GM12801 (cell line): Measurements from ENCODE around the gene CDKN2D.

Experiments used
- TF ChIP-seq, protein P1 (sequence below): IDR thresholded peaks from one replicate; pipeline ENCODE4 v1.5.1; 2011; ENCODE audit warnings: control low read depth; ENCODE audit not compliant: insufficient read length; ENCODE audit errors: extremely low read depth

Gene CDKN2D

DNA sequence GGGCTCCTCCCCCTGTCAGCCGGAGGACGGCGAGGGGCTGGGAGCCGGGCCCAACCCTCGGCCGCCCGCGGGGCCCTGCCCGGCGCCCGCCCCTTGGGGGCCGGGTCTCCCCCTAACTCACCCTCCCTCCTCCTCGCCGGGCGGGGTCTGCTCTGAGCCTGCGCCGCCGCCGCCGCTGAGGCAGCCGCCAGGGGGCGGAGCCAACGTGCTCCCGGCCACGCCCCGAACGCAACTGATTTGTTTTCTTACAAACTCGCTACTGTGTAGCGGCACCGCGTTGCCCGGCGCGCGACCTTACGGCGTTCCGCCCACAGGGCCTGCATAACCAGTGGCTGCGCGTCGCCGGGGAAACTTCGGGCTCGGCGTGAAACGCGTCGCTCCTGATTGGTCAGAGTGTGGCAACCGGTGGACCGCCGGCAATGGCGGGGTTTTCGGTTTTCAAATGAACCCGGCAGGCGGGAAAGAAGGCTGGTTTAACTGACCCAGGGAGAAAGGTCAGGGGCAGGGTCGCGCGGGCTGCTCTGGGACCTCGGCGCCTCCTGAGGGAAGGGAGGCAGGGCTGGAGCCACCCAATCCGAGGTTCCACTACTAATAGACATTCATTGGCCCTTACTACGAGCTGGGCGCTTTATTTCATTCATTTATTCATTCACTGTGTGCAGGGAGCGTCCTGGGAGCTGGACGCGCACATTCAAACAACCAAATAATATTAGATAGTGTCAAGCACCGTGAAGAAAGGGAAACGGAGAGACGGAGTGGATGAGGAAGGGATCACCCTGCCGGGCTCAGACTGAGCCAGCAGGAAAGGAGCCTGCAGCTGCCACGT, at the start of gene CDKN2D:
Gene CDKN2D (minus strand): TSS at position 154 of the 826 bp plus-strand sequence. CDS start 326 bp downstream, outside the sequence.
- TF ChIP-seq, protein P1, sequence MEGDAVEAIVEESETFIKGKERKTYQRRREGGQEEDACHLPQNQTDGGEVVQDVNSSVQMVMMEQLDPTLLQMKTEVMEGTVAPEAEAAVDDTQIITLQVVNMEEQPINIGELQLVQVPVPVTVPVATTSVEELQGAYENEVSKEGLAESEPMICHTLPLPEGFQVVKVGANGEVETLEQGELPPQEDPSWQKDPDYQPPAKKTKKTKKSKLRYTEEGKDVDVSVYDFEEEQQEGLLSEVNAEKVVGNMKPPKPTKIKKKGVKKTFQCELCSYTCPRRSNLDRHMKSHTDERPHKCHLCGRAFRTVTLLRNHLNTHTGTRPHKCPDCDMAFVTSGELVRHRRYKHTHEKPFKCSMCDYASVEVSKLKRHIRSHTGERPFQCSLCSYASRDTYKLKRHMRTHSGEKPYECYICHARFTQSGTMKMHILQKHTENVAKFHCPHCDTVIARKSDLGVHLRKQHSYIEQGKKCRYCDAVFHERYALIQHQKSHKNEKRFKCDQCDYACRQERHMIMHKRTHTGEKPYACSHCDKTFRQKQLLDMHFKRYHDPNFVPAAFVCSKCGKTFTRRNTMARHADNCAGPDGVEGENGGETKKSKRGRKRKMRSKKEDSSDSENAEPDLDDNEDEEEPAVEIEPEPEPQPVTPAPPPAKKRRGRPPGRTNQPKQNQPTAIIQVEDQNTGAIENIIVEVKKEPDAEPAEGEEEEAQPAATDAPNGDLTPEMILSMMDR: no peak

GRCh38 chr19:10617409-10618121, 48.8 kb upstream of the CDKN2D start:
- TF ChIP-seq, protein P1: no peak

DNA sequence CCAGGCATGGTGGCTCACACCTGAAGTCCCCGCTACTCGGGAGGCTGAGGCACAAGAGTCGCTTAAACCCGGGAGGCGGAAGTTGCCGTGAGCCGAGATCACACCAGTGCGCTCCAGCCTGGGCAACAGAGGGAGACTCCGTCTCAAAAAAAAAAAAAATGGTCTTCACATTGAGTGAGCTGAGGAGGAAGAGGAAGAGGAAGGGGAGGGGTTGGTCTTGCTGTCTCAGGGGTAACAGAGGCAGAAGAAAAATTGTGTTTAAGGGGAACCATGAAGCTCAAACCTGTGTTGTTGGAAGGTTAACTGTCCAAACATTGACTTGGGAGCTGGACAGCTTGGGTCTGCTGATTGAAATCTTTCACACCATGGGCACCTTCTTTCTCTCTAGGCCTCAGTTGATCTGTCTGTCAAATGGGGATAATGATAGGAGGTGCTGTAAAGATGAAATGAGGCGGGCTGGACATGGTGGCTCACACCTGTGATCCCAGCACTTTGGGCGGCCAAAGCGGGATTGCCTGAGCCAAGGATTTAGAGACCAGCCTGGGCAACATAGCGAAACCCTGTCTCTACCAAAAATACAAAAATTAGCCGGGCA, 46.7 kb upstream of the CDKN2D start:
- TF ChIP-seq, protein P1: no peak

- TF ChIP-seq, protein P1: no peak
Observed at GRCh38 chr19:10612499-10613119, 43.8 kb upstream of the CDKN2D start.

DNA sequence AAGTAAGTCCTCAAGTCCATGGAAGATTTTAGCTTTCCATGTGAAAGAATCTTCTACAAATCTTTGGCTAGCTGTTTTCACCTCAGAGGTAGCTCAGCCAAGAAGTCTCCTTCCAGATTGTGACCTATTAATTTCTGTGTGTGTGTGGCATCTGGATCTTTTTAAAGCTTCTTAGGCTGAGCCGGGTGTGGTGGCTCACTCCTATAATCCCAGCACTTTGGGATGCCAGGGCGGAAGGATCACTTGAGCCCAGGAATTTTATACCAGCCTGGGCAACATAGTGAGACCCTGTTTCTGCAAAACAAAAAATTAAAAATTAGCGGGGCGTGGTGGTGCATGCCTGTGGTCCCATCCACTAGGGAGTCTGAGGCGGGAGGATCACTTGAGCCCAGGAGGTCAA, 43.1 kb upstream of the CDKN2D start:
- TF ChIP-seq, protein P1: no peak

DNA sequence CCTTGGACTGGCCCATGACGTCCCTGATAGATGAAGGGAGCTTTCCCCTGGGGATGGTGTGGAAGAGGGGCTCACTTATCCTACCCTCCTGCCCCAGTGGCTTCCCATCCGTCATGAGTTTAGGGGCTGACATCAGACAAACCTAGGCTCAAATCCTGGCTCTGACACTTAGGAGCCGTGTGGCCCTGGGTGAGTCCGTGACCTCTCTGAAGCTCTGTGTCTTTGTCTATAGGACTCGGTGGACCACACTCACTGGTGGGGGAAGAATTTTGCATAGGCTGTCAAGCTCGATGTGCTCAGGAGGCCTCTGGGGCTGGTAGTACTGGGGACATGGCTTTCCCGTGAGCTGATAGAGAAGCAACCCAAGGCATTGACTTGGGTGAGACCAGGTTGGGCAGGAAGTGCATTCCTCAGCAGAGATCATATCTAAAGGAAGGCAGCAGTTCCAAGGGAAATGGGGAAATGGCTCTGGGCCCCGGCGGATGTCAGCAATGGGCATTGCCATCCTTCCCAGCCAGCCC, 35.7 kb upstream of the CDKN2D start:
- TF ChIP-seq, protein P1: no peak
